ENCODE data around the gene MEGF8. TPM values are rescaled to one million over a fixed set of nuclear protein-coding genes. Genes with fewer than 3 reads are reported as not detected.

The MEGF8 gene
- total and polyA plus RNA-seq, 10 of the 15 experiments (the other 5 are each of a cell fraction or from before 2014, with no cell fraction given): 0.43 to 12.8 (median 2.7) TPM

DNA sequence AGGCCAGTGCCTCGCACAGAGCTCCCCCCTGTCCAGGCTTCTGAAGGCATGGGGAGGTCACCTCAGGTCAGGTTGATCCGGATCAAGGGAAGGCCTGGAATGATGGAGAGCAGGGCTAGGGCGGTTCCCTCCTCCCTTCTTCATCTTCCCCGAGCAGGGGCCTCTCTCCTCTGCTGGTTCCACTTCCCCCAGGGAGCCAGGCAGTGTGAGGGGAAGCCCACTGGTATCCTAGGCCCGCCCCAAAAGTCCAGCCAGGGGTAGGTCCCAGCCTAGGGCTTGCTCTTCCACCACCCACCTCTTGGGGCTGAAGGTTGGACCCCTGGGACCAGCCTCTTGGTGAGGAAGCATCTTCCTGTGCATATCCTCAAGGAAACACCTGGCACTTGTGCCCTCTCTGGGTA is 39.9 kb upstream of the MEGF8 start (continued):
- TF ChIP-seq, protein P1, sequence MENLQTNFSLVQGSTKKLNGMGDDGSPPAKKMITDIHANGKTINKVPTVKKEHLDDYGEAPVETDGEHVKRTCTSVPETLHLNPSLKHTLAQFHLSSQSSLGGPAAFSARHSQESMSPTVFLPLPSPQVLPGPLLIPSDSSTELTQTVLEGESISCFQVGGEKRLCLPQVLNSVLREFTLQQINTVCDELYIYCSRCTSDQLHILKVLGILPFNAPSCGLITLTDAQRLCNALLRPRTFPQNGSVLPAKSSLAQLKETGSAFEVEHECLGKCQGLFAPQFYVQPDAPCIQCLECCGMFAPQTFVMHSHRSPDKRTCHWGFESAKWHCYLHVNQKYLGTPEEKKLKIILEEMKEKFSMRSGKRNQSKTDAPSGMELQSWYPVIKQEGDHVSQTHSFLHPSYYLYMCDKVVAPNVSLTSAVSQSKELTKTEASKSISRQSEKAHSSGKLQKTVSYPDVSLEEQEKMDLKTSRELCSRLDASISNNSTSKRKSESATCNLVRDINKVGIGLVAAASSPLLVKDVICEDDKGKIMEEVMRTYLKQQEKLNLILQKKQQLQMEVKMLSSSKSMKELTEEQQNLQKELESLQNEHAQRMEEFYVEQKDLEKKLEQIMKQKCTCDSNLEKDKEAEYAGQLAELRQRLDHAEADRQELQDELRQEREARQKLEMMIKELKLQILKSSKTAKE (IDR thresholded peaks at IDR 0.05; ENCODE audit: low read depth, poor library complexity, severe bottlenecking): no peak
- TF ChIP-seq, protein P2, sequence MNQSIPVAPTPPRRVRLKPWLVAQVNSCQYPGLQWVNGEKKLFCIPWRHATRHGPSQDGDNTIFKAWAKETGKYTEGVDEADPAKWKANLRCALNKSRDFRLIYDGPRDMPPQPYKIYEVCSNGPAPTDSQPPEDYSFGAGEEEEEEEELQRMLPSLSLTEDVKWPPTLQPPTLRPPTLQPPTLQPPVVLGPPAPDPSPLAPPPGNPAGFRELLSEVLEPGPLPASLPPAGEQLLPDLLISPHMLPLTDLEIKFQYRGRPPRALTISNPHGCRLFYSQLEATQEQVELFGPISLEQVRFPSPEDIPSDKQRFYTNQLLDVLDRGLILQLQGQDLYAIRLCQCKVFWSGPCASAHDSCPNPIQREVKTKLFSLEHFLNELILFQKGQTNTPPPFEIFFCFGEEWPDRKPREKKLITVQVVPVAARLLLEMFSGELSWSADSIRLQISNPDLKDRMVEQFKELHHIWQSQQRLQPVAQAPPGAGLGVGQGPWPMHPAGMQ (IDR thresholded peaks at IDR 0.05; ENCODE audit: borderline replicate concordance): no peak
- TF ChIP-seq IKZF1 (conservative IDR thresholded peaks at IDR 0.05): peak; percentile 49; the same call in 1 of the 2 replicates
- no peak for TF ChIP-seq JUND (IDR thresholded peaks at IDR 0.05; ENCODE audit: low read depth, low read length)
- TF ChIP-seq TCF3 (IDR thresholded peaks at IDR 0.05; ENCODE audit: borderline replicate concordance, insufficient read depth, low read depth, low read length): no peak
- TF ChIP-seq RUNX3 (IDR thresholded peaks at IDR 0.05; ENCODE audit: low read length): no peak
- no peak for TF ChIP-seq SREBF2 (IDR thresholded peaks at IDR 0.05; ENCODE audit: low read length)
- TF ChIP-seq PAX8 (IDR thresholded peaks at IDR 0.05): no peak
- no peak for TF ChIP-seq SIX5 (IDR thresholded peaks at IDR 0.05; ENCODE audit: low read depth, low read length, severe bottlenecking)
- no peak for TF ChIP-seq PML (IDR thresholded peaks at IDR 0.05; ENCODE audit: low read length)
- TF ChIP-seq ESRRA (IDR thresholded peaks at IDR 0.05; ENCODE audit: low read length): no peak
- TF ChIP-seq, protein P3, sequence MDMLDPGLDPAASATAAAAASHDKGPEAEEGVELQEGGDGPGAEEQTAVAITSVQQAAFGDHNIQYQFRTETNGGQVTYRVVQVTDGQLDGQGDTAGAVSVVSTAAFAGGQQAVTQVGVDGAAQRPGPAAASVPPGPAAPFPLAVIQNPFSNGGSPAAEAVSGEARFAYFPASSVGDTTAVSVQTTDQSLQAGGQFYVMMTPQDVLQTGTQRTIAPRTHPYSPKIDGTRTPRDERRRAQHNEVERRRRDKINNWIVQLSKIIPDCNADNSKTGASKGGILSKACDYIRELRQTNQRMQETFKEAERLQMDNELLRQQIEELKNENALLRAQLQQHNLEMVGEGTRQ (IDR thresholded peaks at IDR 0.05; ENCODE audit: borderline replicate concordance, low read depth, low read length): no peak
- peak in 1 of 2 experiments; percentile 12; a peak in 2 of 4 replicates for TF ChIP-seq IKZF2 (IDR thresholded peaks at IDR 0.05)
- TF ChIP-seq CHD2 (IDR thresholded peaks at IDR 0.05; ENCODE audit: borderline replicate concordance, low read depth, low read length): no peak
- TF ChIP-seq, protein P4, sequence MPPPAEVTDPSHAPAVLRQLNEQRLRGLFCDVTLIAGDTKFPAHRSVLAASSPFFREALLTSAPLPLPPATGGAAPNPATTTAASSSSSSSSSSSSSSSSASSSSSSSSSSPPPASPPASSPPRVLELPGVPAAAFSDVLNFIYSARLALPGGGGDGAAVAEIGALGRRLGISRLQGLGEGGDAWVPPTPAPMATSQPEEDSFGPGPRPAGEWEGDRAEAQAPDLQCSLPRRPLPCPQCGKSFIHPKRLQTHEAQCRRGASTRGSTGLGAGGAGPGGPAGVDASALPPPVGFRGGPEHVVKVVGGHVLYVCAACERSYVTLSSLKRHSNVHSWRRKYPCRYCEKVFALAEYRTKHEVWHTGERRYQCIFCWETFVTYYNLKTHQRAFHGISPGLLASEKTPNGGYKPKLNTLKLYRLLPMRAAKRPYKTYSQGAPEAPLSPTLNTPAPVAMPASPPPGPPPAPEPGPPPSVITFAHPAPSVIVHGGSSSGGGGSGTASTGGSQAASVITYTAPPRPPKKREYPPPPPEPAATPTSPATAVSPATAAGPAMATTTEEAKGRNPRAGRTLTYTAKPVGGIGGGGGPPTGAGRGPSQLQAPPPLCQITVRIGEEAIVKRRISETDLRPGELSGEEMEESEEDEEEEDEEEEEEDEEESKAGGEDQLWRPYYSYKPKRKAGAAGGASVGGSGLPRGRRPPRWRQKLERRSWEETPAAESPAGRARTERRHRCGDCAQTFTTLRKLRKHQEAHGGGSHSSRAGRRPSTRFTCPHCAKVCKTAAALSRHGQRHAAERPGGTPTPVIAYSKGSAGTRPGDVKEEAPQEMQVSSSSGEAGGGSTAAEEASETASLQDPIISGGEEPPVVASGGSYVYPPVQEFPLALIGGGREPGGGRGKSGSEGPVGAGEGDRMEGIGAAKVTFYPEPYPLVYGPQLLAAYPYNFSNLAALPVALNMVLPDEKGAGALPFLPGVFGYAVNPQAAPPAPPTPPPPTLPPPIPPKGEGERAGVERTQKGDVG (CRISPR knock-in tag; IDR thresholded peaks at IDR 0.05): no peak
- TF ChIP-seq DPF2 (IDR thresholded peaks at IDR 0.05): no peak
- TF ChIP-seq SMC3 (IDR thresholded peaks at IDR 0.05; ENCODE audit: borderline replicate concordance, low read length): 0 out of 2 replicates have a peak, but pooled peaks have one; percentile 10
- TF ChIP-seq ATF7 (IDR thresholded peaks at IDR 0.05; ENCODE audit: low read depth): no peak
- TF ChIP-seq KDM1A (IDR thresholded peaks at IDR 0.05; ENCODE audit: borderline replicate concordance): no peak
- no peak for TF ChIP-seq POLR2A (IDR thresholded peaks at IDR 0.05; ENCODE audit: low read depth, low read length)
- TF ChIP-seq, protein P5, sequence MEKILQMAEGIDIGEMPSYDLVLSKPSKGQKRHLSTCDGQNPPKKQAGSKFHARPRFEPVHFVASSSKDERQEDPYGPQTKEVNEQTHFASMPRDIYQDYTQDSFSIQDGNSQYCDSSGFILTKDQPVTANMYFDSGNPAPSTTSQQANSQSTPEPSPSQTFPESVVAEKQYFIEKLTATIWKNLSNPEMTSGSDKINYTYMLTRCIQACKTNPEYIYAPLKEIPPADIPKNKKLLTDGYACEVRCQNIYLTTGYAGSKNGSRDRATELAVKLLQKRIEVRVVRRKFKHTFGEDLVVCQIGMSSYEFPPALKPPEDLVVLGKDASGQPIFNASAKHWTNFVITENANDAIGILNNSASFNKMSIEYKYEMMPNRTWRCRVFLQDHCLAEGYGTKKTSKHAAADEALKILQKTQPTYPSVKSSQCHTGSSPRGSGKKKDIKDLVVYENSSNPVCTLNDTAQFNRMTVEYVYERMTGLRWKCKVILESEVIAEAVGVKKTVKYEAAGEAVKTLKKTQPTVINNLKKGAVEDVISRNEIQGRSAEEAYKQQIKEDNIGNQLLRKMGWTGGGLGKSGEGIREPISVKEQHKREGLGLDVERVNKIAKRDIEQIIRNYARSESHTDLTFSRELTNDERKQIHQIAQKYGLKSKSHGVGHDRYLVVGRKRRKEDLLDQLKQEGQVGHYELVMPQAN (conservative IDR thresholded peaks at IDR 0.05): no peak
- TF ChIP-seq MEF2B (IDR thresholded peaks at IDR 0.05; ENCODE audit: partially characterized antibody, poor library complexity, severe bottlenecking): peak; percentile 56
- TF ChIP-seq FOS (IDR thresholded peaks at IDR 0.05; ENCODE audit: borderline replicate concordance, extremely low read depth, insufficient read length): no peak

All from GM12878 (cell line).